Measurements from ENCODE around the gene FNDC10.

The FNDC10 gene

GRCh38 chr1:1627829-1628753 is 28.2 kb upstream of the FNDC10 start:
- DNase-seq (ENCODE audit: low read depth in 2 of 2) = no peak

GRCh38 chr1:1627261-1627828 is 27.4 kb upstream of the FNDC10 start:
- no peak for DNase-seq (ENCODE audit: low read depth in 2 of 2)

GRCh38 chr1:1626207-1627141 is 26.5 kb upstream of the FNDC10 start:
- DNase-seq (ENCODE audit: low read depth in 2 of 2) = no peak

- no peak for DNase-seq (ENCODE audit: low read depth in 2 of 2)
These were observed 25.9 kb upstream of the FNDC10 start for GRCh38 chr1:1625824-1626206.

GRCh38 chr1:1625404-1625775 is 25.5 kb upstream of the FNDC10 start:
- DNase-seq (ENCODE audit: low read depth in 2 of 2) = no peak

- DNase-seq (ENCODE audit: low read depth in 2 of 2) = no peak
These were observed 24.8 kb upstream of the FNDC10 start for GRCh38 chr1:1624443-1625403.

GRCh38 chr1:1623631-1624442 is 23.9 kb upstream of the FNDC10 start:
- DNase-seq (ENCODE audit: low read depth in 2 of 2) = no peak

- DNase-seq (ENCODE audit: low read depth in 2 of 2) = no peak
These were observed 23.3 kb upstream of the FNDC10 start for GRCh38 chr1:1623181-1623630.

GRCh38 chr1:1622788-1623094 is 22.8 kb upstream of the FNDC10 start:
- no peak for DNase-seq (ENCODE audit: low read depth in 2 of 2)

GRCh38 chr1:1622010-1622787 is 22.3 kb upstream of the FNDC10 start:
- DNase-seq (ENCODE audit: low read depth in 2 of 2) = no peak

- DNase-seq (ENCODE audit: low read depth in 2 of 2) = no peak
These were observed 21.5 kb upstream of the FNDC10 start for GRCh38 chr1:1621173-1622009.

- DNase-seq (ENCODE audit: low read depth in 2 of 2) = no peak
These were observed 20.7 kb upstream of the FNDC10 start for GRCh38 chr1:1620433-1621139.

GRCh38 chr1:1619917-1620361 is 20.0 kb upstream of the FNDC10 start:
- no peak for DNase-seq (ENCODE audit: low read depth in 2 of 2)

GRCh38 chr1:1618396-1619068 is 18.6 kb upstream of the FNDC10 start:
- no peak for DNase-seq (ENCODE audit: low read depth in 2 of 2)

- no peak for DNase-seq (ENCODE audit: low read depth in 2 of 2)
These were observed 18.0 kb upstream of the FNDC10 start for GRCh38 chr1:1617925-1618324.

GRCh38 chr1:1617516-1617915 is 17.6 kb upstream of the FNDC10 start:
- DNase-seq (ENCODE audit: low read depth in 2 of 2) = no peak

GRCh38 chr1:1616838-1617237 is 16.9 kb upstream of the FNDC10 start:
- no peak for DNase-seq (ENCODE audit: low read depth in 2 of 2)
